HUES64 (cell line): ENCODE data around the gene TOMM34.

Source experiments
- H3K27ac ChIP-seq: 2 replicates; pipeline ENCODE4 v1.7.0; 2013; ENCODE audit warnings: low read depth, low read length, inconsistent platforms
- H3K27me3 ChIP-seq: 2 replicates; pipeline ENCODE4 v1.6.1; 2013; ENCODE audit warnings: mild to moderate bottlenecking, low read length; ENCODE audit not compliant: insufficient read depth
- H3K36me3 ChIP-seq: 2 replicates; pipeline ENCODE4 v1.6.1; 2013; ENCODE audit warnings: mild to moderate bottlenecking, low read length; ENCODE audit not compliant: insufficient read depth
- H3K4me1 ChIP-seq: 2 replicates; pipeline ENCODE4 v1.6.1; 2013; ENCODE audit warnings: mild to moderate bottlenecking, low read length, moderate library complexity; ENCODE audit not compliant: insufficient read depth
- H3K4me3 ChIP-seq: 2 replicates; pipeline ENCODE4 v1.5.1; 2013; ENCODE audit warnings: mild to moderate bottlenecking, low read length, moderate library complexity
- H3K9ac ChIP-seq: 2 replicates; pipeline ENCODE4 v1.6.1; 2013; ENCODE audit warnings: mild to moderate bottlenecking, low read depth, low read length
- H3K9me3 ChIP-seq: 2 replicates; pipeline ENCODE4 v1.6.1; 2013; ENCODE audit warnings: low read depth, low read length; ENCODE audit not compliant: insufficient read depth
- WGBS: fragments of 150-250, 120-280 bp; methylation state at CpG from one replicate; pipeline ENCODE4 v1.1.7; 2013; ENCODE audit warnings: missing lambda C conversion rate; 5-methylcytosine and 5-hydroxymethylcytosine counted together

TOMM34 gene

DNA sequence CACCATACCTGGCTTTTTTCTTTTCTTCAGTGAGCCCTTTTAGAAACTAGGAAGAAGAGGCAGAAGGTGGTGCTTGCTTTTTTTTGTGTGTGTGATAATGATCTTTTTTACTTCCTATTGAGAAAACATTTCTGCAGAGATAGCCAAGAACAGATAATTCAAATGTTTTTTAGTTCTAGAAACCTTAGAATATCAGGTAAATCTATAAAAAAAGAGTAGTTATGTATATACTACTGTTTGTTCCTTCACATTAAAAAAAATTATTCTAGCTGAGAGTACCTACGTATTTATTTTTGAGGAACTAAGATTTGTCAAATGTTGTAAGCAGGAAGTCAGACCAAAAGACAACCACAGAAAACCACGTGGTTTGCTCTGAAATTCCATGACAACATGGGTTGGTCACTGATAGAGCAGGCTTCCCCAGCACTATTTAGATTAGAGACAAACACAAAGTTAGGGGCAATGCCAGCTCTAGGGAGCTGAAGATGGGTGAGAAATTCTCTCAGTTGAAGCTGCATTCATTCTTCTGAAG is 19.0 kb upstream of the TOMM34 start:
- no peak overlapping the region for H3K27ac ChIP-seq

GRCh38 chr20:44976698-44977097 is 16.5 kb upstream of the TOMM34 start:
- H3K36me3 ChIP-seq, result peaks cover 95% of the 10 kb centered on the region
- H3K4me1 ChIP-seq, result no peaks in the 10 kb centered on the region
- WGBS, result 96% methylated on average over 4 of the region's 4 CpGs
- no peaks in the 10 kb centered on the region for H3K27me3 ChIP-seq
- no peaks in the 10 kb centered on the region for H3K9me3 ChIP-seq
- no peak overlapping the region for H3K9ac ChIP-seq
- H3K27ac ChIP-seq, result no peak overlapping the region
- no peak overlapping the region for H3K4me3 ChIP-seq

More for the DNA sequence above, 19.0 kb upstream of the TOMM34 start:
- Histone ChIP-seq H3K4me1 (no peaks in the 10 kb centered on the region), H3K27me3 (no peaks in the 10 kb centered on the region), H3K36me3 (peaks cover 92% of the 10 kb centered on the region), H3K4me3 (no peak overlapping the region), H3K9me3 (no peaks in the 10 kb centered on the region), H3K9ac (no peak overlapping the region)
- 88% methylated on average over 2 of the region's 2 CpGs for WGBS

GRCh38 chr20:44973053-44973452 is 12.9 kb upstream of the TOMM34 start:
- Histone ChIP-seq H3K4me3 (no peak overlapping the region), H3K9ac (no peak overlapping the region), H3K36me3 (peaks cover 62% of the 10 kb centered on the region), H3K4me1 (no peaks in the 10 kb centered on the region), H3K9me3 (no peaks in the 10 kb centered on the region), H3K27ac (no peak overlapping the region), H3K27me3 (no peaks in the 10 kb centered on the region)
- 93% methylated on average over 2 of the region's 2 CpGs for WGBS

DNA sequence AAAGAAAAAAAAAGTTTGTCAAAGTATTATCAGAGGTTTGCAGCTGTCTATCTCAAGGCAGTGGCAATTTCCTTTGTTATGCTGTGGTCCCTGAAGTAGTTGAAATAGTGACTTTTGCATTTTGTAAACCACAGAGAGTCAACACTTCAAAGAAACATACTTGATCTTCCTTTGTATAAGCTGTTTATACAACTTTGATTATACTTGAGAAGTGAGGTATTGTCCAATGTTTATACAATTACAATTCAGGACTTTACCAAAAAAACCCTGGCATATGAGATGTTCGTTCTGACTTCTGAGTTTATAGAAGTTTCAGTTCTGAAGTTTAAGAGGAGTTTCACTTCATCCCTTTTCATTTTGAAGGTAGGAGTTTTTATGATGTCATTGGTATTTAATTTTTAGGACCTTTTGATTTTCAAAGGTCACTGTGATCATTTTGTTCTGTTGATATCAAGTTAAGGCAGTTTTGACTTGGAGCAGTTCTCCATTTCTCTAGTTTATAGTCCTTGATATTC is 10.1 kb upstream of the TOMM34 start:
- Histone ChIP-seq H3K36me3 (peaks cover 36% of the 10 kb centered on the region), H3K9ac (no peak overlapping the region), H3K4me3 (no peak overlapping the region), H3K27me3 (0 out of 2 replicates have a peak, but pooled peaks cover 2% of the 10 kb centered on the region), H3K27ac (no peak overlapping the region), H3K4me1 (peaks cover 6% of the 10 kb centered on the region; the same call in 1 of the 2 replicates), H3K9me3 (no peaks in the 10 kb centered on the region)
- WGBS, result 94% methylated on average over 1 of the region's 1 CpG

GRCh38 chr20:44969300-44969894 is 9.2 kb upstream of the TOMM34 start:
- peaks cover 27% of the 10 kb centered on the region for H3K36me3 ChIP-seq
- no peak overlapping the region for H3K4me3 ChIP-seq
- H3K9me3 ChIP-seq, result no peaks in the 10 kb centered on the region
- H3K9ac ChIP-seq, result no peak overlapping the region
- 88% methylated on average over 3 of the region's 3 CpGs for WGBS
- H3K27me3 ChIP-seq, result 0 out of 2 replicates have a peak, but pooled peaks cover 11% of the 10 kb centered on the region
- H3K4me1 ChIP-seq, result peaks cover 6% of the 10 kb centered on the region; the same call in 1 of the 2 replicates
- H3K27ac ChIP-seq, result no peak overlapping the region

DNA sequence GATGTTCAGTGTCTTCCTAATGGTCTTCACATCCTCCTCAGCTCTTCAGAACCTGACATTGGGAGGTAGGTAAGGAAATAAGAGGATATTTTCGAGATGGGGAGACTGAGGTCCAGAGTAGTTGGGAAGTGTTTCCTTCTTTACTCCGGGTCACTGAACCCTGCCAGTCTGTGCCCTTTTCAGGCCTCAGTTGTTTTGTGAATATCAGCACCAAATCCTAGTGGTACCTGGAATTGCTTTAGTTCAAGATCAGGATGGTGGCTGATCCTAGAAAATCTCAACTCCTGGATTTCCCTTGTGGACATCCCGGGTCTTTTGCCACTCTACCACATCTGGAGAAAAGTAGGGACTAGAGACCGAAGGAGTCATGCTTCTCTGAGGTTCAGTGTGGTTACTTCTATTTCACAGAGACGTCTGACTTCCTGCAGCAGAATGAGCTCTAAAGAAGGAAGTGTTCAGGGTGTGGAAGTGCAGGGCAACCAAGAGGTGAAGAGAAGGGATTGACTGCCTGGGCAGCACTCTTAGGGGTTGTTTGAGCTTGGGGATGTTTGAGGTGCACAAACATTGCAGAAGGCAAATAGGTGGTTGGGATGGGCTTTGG is 7.1 kb upstream of the TOMM34 start:
- H3K4me3 ChIP-seq, result peak overlapping the region; percentile 91
- peaks cover 30% of the 10 kb centered on the region for H3K27me3 ChIP-seq
- WGBS, result 47% methylated on average over 5 of the region's 5 CpGs
- H3K9me3 ChIP-seq, result no peaks in the 10 kb centered on the region
- H3K36me3 ChIP-seq, result peaks cover 6% of the 10 kb centered on the region
- H3K9ac ChIP-seq, result peak overlapping the region; percentile 77; the same call in 1 of the 2 replicates
- no peak overlapping the region for H3K27ac ChIP-seq
- H3K4me1 ChIP-seq, result peaks cover 6% of the 10 kb centered on the region; the same call in 1 of the 2 replicates

GRCh38 chr20:44966030-44966961 is 6.1 kb upstream of the TOMM34 start, which contains the start of gene STK4:
Gene STK4 (plus strand): TSS chr20:44966512. CDS start chr20:44966569, 57 bp downstream.
- peak within 1 kb of the TSS; percentile 91 for H3K4me3 ChIP-seq
- no peaks in the 10 kb centered on the region for H3K36me3 ChIP-seq
- no peaks in the 10 kb centered on the region for H3K9me3 ChIP-seq
- H3K9ac ChIP-seq, result peak within 1 kb of the TSS; percentile 77
- H3K4me1 ChIP-seq, result peaks cover 13% of the 10 kb centered on the region
- peak within 1 kb of the TSS; percentile 33; the same call in 1 of the 2 replicates for H3K27ac ChIP-seq
- H3K27me3 ChIP-seq, result peaks cover 33% of the 10 kb centered on the region
- WGBS, result 2% methylated on average over 68 of the region's 68 CpGs

- H3K27ac ChIP-seq, result no peak overlapping the region
- peak overlapping the region; percentile 91 for H3K4me3 ChIP-seq
- peak overlapping the region; percentile 43; the same call in 1 of the 2 replicates for H3K9ac ChIP-seq
- no peaks in the 10 kb centered on the region for H3K9me3 ChIP-seq
- WGBS, result 73% methylated on average over 5 of the region's 5 CpGs
- no peaks in the 10 kb centered on the region for H3K36me3 ChIP-seq
- H3K27me3 ChIP-seq, result peaks cover 39% of the 10 kb centered on the region
- H3K4me1 ChIP-seq, result peaks cover 19% of the 10 kb centered on the region
Observed at GRCh38 chr20:44965651-44966029, 5.4 kb upstream of the TOMM34 start.

DNA sequence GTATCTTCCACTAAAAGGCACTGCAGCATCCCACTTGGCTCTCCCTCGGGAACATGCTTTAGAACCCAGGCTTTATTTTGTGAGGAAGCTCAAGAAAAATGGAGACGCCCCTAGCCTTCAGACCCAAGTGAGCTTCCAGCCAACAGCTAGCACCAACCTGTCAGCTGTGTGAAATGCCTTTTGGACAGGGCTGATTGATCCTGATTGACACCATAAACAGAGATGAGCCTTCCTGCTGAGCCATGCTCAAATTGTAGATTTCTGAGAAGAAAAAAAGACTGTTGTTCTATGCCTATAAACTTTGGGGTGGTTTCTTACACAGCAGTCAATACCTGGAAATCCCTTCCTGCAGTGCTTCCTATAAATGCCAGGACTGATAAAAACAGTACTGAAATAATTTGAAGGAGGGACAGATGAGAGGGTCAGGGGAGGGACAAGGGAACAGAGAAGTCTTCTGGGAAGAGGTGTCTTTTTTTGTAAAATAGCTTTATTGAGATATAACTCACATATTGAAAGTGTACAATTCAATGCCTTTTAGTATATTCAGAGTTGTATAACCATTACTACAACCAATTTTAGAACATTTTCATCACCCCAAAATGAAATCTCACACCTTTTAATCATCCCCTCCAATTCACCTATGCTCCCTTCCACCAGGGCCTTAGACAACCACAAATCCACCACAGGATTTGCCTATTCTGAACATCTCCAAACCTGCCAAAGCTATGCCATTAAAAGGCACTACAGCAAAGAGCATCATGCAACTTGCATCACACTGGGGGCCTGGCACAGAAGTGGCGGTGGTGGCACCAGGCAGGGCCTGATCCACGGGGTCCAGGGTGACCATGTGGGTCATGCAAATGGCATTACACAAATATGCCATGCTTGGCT is 3.4 kb upstream of the TOMM34 start:
- Histone ChIP-seq H3K9ac (no peak overlapping the region), H3K36me3 (no peaks in the 10 kb centered on the region), H3K9me3 (no peaks in the 10 kb centered on the region), H3K4me1 (peaks cover 30% of the 10 kb centered on the region), H3K27ac (no peak overlapping the region), H3K4me3 (no peak overlapping the region), H3K27me3 (peaks cover 39% of the 10 kb centered on the region)
- 82% methylated on average over 4 of the region's 4 CpGs for WGBS

- 97% methylated on average over 3 of the region's 3 CpGs for WGBS
- peaks cover 39% of the 10 kb centered on the region for H3K27me3 ChIP-seq
- H3K4me1 ChIP-seq, result peaks cover 28% of the 10 kb centered on the region
- H3K36me3 ChIP-seq, result peaks cover 7% of the 10 kb centered on the region
- no peak overlapping the region for H3K4me3 ChIP-seq
- H3K27ac ChIP-seq, result no peak overlapping the region
- no peaks in the 10 kb centered on the region for H3K9me3 ChIP-seq
- no peak overlapping the region for H3K9ac ChIP-seq
Observed at GRCh38 chr20:44962483-44962882, 2.3 kb upstream of the TOMM34 start.
